HG03469 (cell line): ENCODE measurements around the gene NRL.

ENCODE experiments used
- ATAC-seq: cut with Tn5 transposase; IDR thresholded peaks from one replicate; pipeline ENCODE4 v1.9.1; 2021; ENCODE audit warnings: mild to moderate bottlenecking, moderate library complexity, moderate number of reproducible peaks; ENCODE audit not compliant: unreplicated experiment

Gene NRL

DNA sequence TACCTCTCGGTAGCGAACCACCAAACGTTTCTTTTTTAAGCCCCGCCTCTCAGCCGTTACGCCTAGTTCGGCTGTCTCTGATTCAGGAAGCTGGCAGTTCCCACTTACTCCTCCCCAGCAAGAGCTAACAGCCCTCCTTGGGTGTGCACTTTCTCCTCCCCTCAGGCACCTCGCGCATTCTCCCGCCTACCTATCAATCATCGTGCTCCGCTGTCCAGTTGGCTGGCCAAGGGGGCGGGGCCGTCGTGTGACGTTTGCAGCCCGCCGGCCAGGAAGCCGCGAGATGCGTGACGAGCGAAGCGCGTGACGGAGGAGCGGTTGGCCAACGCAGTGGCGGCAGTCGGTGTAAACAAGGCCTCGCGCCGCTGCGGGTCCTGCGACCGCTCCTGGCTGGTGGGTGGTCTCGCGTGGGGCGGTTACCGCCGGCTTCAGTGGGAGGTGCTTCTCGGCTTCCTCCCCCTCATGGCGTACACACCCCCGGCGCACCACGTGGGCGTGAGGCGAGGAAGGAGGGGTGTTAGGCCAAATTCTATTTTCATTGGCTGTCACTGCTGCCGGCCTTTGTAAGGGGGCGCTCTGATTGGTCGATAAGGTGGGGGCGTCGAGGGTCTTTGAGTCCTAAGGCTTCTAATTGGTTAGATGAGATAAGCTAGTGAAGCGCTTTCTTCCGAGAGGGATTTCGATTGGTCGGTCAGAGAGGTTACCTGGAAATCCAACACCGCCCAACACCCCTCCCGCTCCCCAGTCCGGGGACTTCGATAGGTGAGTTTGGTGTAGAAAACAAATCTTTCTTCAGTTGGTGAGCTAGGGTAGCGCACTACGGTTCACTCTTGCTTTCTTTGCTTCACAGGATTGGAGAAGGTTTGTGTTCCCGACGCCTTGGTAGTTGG lies at the start of gene NRL, which contains the start of gene DCAF11:
Gene NRL, minus strand, starts transcription at position 418 of the 890 bp plus-strand sequence. CDS start 32,101 bp downstream, outside the sequence.
Gene DCAF11, plus strand, starts transcription at position 246 of the 890 bp plus-strand sequence. CDS start 818 bp downstream, outside the sequence.
- peak; percentile 74 for ATAC-seq

- no peak for ATAC-seq
Observed at GRCh38 chr14:24162093-24162492, 47.3 kb upstream of the NRL start.

GRCh38 chr14:24160850-24161804 lies 46.4 kb upstream of the NRL start, which contains the start of gene IRF9:
IRF9 (plus strand) TSS chr14:24161265; CDS start chr14:24162145, 880 bp downstream.
- ATAC-seq, result peak; percentile 66

- no peak for ATAC-seq
Observed at GRCh38 chr14:24160499-24160849, 45.7 kb upstream of the NRL start.

DNA sequence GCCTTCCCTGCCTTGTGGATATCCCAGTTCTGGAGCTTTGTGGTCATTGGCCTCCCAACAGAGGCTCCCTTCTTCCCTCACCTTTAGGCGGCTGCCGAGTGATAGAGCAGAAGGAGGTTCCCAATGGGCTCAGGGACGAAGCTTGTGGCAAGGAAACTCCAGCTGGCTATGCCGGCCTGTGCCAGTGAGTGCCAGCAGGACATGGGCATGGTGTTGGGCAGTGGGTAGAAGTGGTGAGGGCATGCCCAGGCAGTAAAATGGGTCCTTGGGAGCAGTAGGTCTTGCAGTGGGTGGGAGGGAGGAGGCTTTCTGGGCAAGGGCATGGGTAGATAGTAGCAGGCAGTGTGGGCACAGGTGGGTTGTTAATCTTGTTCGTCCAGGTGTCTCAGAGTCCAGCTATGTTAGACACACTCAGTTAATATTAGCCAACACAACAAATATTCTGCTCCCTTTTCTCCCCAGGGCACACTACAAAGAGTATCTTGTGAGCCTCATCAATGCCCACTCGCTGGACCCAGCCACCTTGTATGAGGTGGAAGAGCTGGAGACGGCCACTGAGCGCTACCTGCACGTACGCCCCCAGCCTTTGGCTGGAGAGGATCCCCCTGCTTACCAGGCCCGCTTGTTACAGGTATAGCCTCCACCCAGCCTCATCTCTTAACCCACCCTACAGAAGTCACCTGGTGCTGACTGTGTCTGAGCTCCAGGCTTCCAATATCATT lies 45.2 kb upstream of the NRL start:
- no peak for ATAC-seq

DNA sequence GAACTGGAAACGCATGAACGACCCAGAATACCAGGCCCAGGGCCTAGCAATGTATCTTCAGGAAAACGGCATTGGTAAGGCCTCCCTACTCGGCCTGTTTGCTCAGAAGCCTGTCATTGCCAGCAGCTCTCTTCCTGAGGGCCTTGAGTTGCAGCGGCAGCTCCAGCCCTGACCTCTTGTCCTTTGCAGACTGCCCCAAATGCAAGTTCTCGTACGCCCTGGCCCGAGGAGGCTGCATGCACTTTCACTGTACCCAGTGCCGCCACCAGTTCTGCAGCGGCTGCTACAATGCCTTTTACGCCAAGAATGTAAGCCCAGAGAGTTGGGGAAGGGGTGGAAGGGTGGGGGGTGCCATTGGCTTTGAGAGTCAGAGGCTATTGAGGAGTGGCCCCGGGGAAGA lies 42.6 kb upstream of the NRL start:
- no peak for ATAC-seq

- ATAC-seq, result no peak
Observed at GRCh38 chr14:24156840-24157239, 42.1 kb upstream of the NRL start.

DNA sequence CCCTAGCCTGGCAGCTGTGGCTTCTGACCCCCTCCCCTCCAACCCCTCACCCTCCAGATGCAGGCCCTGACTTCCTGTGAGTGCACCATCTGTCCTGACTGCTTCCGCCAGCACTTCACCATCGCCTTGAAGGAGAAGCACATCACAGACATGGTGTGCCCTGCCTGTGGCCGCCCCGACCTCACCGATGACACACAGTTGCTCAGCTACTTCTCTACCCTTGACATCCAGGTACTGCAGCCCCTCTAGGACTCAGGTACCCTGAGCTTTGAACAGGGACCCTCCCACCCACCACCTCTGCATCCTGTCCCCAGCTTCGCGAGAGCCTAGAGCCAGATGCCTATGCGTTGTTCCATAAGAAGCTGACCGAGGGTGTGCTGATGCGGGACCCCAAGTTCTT lies 40.4 kb upstream of the NRL start:
- no peak for ATAC-seq

DNA sequence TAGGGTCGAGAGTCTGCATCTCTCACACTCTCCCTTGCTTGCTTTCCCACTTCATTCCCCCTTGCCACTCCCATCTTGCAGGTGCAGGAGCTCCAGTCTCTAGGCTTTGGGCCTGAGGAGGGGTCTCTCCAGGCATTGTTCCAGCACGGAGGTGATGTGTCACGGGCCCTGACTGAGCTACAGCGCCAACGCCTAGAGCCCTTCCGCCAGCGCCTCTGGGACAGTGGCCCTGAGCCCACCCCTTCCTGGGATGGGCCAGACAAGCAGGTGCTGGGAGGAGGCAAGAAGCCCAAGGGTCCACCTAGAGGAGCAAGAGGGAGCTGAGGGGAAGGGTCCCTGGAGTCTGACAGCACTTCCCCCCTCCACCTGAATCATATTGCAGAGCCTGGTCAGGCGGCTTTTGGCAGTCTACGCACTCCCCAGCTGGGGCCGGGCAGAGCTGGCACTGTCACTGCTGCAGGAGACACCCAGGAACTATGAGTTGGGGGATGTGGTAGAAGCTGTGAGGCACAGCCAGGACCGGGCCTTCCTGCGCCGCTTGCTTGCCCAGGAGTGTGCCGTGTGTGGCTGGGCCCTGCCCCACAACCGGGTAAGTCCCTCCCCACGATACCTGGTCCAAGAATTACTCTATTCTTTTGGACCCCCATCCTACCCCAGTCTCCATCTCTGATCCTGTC lies 36.8 kb upstream of the NRL start:
- ATAC-seq, result no peak

- no peak for ATAC-seq
Observed at GRCh38 chr14:24150993-24151392, 36.2 kb upstream of the NRL start.

- ATAC-seq, result no peak
Observed at GRCh38 chr14:24150567-24150966, 35.8 kb upstream of the NRL start.

- no peak for ATAC-seq
Observed at GRCh38 chr14:24150061-24150460, 35.3 kb upstream of the NRL start.

DNA sequence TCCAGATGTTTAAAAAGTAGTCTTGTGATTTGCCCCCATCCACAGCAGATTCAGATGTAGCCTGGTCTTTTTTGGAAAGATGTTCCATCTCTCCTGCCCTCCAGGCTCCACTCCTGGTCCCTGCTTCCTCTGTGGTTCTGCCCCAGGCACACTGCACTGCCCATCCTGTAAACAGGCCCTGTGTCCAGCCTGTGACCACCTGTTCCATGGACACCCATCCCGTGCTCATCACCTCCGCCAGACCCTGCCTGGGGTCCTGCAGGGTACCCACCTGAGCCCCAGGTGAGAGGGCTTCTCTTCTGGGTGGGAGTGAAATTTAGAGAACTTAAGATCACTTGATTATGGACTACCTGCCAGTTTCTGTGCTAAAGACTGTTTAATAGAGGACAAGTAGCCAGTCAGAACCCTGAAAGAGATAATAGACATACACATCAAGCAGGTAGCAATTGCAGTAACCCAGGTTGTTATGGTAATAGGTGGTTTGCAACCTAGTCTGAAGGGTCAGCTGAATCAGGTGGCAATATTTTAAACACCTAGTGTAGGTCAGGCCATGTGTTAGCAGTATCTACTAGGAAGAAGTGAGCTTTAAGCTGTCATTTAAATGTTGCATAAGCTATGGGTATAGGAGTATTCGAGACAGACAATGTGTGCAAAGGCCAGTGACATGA lies 34.7 kb upstream of the NRL start:
- no peak for ATAC-seq

DNA sequence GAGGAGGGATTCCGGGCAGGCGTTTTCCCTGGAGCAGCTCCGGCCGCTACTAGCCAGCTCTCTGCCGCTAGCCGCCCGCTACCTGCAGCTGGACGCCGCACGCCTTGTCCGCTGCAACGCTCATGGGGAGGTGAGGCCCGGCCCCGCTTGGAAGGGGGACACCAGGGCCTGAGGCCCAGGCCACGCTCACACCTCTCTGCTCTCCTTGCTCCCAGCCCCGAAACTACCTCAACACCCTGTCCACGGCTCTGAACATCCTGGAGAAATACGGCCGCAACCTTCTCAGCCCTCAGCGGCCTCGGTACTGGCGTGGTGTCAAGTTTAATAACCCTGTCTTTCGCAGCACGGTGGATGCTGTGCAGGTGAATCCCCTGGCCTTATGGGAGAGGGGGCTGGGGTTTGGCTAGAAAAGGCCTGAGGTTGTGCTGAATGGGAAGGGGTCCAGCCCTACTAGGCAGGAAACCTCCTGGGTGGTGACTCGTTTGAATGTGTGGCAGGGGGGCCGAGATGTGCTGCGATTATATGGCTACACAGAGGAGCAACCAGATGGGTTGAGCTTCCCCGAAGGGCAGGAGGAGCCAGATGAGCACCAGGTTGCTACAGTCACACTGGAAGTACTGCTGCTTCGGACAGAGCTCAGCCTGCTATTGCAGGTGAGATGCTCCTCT lies 33.1 kb upstream of the NRL start:
- no peak for ATAC-seq

DNA sequence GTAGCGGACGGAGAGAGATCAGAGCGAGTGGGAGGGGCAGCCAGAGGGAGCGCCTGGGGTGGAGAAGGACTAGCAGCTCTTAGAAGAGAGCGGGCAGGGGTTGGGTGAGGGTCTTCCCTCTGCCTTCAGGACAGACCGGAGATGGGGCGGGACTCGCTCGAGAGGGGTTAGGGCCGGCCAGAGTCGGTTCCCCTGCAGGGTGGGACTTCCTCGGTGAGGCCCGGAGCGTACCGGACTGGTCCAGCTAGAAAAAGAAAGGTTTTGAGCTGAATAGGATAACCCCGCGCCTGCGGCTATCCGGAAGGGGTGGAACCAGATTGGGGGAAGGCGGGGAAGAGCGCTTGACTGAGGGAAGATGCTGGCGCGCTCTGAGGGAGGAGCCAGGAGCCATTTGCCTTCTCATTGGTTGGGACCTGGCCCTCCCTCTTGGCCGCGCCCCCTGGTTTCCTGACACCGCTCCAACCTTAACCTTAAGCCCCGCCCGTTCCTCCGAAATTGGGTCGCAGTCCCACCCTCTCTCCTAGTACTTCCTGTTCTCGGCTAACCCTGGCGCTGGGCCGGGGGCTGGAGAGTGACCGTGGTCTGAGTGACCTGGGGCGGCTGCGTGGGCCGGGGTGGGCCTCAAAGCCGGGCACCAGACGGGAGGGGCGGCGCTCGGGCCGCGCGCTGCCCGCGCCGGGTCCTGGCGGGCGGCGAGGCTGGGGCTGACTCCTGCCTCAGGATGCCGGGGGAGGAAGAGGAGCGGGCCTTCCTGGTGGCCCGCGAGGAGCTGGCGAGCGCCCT lies 32.4 kb upstream of the NRL start, which contains the start of gene RNF31:
Gene RNF31, plus strand, starts transcription at position 521 of the 783 bp plus-strand sequence. Its CDS starts 201 bp downstream, at position 722.
- ATAC-seq, result peak; percentile 70

DNA sequence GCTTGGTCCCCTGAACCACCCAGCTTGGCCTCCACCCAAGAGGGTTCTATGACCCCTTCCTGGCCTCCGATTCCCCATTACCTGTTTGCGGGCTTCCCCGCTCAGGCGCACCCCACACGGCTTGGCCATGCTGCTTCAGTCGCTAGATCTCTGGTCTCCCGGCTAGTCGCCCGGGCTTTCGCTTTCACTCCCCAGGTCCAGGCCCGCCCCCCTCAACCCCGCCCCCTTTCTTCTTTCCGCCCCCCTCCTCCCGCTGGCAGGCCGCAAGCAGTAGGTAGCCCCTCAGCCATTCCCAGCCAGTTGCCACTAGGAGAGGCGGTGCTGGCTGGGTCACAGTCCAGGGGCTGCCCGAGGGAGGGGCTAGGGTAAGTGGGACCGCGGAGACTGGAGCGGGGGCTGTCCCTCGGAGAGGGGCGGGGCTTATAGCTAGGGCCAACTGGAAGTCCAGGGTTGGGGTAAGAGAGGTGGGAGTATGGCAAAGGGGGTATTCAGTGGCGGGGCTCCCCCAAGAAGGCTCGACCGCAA lies 31.8 kb upstream of the NRL start, which contains the start of gene PSME2:
Gene PSME2, minus strand, starts transcription at position 158 of the 525 bp plus-strand sequence. Its CDS starts 29 bp downstream, at position 129.
- peak; percentile 42 for ATAC-seq

GRCh38 chr14:24145690-24146452 lies 31.1 kb upstream of the NRL start:
- ATAC-seq, result no peak
